Activated gamma-delta T cell treated with anti-CD3 and anti-CD28 coated beads, Interleukin-2, amount 50 U/mL, for 16 hours (primary cell): Measurements from ENCODE around the gene TDRD1.
"Not testable (repeated sequence)": the region's sequence is repeated elsewhere in the genome, so short reads cannot be mapped to it uniquely, and the experiment has no call there.

ENCODE experiments used
- DNase-seq: peaks from one replicate; pipeline ENCODE4 v3.0.0-alpha.2; 2020; ENCODE audit warnings: low read depth

Gene TDRD1, protein sequence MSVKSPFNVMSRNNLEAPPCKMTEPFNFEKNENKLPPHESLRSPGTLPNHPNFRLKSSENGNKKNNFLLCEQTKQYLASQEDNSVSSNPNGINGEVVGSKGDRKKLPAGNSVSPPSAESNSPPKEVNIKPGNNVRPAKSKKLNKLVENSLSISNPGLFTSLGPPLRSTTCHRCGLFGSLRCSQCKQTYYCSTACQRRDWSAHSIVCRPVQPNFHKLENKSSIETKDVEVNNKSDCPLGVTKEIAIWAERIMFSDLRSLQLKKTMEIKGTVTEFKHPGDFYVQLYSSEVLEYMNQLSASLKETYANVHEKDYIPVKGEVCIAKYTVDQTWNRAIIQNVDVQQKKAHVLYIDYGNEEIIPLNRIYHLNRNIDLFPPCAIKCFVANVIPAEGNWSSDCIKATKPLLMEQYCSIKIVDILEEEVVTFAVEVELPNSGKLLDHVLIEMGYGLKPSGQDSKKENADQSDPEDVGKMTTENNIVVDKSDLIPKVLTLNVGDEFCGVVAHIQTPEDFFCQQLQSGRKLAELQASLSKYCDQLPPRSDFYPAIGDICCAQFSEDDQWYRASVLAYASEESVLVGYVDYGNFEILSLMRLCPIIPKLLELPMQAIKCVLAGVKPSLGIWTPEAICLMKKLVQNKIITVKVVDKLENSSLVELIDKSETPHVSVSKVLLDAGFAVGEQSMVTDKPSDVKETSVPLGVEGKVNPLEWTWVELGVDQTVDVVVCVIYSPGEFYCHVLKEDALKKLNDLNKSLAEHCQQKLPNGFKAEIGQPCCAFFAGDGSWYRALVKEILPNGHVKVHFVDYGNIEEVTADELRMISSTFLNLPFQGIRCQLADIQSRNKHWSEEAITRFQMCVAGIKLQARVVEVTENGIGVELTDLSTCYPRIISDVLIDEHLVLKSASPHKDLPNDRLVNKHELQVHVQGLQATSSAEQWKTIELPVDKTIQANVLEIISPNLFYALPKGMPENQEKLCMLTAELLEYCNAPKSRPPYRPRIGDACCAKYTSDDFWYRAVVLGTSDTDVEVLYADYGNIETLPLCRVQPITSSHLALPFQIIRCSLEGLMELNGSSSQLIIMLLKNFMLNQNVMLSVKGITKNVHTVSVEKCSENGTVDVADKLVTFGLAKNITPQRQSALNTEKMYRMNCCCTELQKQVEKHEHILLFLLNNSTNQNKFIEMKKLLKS

DNA sequence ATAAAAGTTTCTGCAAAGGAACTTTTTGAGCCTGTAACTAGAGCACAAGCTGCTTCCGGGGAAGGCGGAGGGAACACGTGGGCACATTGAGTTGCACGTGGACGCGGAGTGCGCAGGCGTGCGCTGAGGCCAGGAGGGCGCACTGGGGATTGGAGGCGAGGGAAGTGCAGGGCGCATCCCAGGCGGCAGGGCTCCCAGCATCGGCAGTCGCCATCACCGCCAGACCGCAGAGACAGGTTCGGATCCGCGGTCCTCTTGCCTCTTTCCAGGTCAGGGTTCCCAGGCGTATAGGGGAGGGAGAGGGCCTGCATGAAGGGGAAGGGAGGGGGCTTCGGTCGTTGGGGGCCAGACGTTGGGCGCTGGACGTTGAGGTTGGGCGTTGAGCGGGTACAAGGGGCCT lies at the start of gene TDRD1:
Gene TDRD1 (plus strand): TSS at position 206 of the 400 bp plus-strand sequence. CDS start 8,479 bp downstream, outside the sequence.
- no peak for DNase-seq

DNA sequence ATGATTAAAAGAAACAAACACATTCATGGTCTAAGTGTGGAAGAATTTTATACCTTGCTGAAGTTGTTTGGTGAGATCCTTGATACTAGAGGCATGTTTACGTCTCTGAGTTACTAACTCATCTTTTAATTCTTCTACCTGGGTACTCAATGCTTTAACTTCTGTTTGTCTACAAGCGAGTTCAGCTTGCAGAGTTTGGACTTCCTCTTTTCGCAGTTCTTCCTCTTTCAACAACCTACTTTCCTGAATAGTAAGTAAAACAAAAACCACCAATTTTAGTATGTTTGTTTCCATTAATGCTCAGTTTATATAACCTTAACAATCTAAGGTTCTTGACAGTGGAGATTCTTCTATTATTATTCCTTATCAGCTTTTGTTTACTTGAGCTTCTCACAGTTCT lies 48.1 kb upstream of the TDRD1 start:
- no peak for DNase-seq

DNA sequence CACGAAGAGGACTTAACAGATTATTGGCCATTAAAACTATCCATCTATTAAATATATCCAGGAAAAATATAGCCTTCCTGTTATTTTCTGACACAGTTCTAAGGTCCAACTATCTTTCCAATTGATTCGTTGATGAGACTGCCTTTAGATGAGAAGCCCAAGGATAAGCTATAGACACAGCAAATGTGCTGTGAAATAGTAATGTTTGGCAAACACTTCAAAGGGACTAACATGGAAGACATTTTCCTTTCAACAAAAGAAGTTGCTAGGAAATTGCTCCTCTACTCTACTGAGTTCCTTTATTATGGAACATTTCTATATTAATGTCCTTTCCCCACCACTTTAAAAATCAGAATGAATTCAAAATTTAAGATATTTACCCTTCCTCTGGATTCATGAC lies 43.7 kb upstream of the TDRD1 start:
- DNase-seq: no peak

DNA sequence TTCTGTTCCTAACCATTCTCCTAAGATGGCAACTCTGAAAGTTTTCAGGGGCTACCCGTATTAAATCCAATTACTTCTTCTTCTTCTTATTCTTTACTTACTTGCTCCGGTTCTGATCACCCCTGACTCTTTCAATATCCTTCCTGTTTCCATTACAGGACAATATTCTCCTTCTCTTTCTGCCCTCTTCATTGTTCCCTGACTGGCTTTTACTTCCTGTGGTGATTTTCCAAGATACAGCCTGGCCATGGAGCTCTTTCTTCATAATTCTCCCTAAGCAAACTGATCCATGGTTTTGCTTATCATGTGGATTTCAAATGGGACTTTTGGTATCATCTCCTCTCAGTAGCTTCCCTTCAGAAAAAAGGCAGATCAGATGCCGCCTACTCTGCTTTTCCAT lies 40.6 kb upstream of the TDRD1 start:
- DNase-seq: no peak

DNA sequence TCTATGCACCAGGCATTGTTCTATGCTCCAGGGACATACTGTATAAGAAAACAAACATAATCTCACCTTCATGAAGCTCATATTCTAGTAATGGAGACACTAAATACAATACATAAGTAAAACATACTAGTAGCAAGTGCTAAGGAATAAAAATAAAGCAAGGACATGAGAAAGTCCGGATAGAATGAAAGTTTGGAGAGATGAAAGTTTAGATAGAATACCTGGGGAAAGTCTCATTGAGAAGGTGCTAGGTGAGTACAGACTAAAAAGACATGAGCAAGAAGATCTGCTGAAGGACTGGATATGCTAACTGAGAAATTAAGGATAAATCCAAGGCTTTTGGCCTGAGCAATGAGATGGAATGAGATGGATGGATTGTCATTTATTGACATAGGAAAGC lies 39.1 kb upstream of the TDRD1 start:
- no peak for DNase-seq

DNA sequence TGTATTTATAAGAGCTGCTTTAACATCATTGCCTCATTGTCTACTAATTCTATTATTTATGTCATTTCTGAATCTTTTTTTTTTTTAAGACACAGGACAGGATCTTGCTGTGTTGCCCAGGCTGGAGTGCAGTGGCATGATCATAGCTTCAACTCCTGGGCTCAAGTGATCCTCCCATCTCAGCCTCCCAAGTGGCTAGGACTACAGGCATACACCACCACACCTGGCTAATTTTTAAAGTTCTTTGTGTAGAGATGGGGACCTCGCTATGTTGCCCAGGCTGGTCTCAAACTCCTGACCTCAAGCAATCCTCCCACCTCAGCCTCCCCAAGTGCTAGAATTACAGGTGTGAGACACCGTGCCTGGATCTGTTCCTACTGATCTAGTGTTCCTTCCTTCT lies 38.3 kb upstream of the TDRD1 start:
- not testable (repeated sequence) for DNase-seq

DNA sequence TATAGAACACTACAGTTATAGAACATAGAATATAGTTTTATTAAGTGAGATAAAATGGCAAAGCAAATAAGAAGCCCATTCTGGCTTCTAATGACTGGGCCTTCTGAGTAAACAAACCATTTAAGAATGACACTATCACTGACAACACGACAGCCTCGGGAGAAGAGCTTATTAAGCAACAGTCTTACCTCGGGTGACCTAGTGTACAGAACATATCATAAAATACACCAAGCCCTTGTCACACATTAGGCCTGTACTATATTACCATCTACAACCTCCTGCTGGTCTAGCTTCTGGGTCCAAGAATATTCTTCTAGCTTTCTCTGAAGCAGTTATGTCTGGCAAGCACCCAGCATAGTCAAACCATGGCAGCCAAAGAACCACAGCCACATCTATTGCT lies 37.1 kb upstream of the TDRD1 start:
- DNase-seq: no peak

DNA sequence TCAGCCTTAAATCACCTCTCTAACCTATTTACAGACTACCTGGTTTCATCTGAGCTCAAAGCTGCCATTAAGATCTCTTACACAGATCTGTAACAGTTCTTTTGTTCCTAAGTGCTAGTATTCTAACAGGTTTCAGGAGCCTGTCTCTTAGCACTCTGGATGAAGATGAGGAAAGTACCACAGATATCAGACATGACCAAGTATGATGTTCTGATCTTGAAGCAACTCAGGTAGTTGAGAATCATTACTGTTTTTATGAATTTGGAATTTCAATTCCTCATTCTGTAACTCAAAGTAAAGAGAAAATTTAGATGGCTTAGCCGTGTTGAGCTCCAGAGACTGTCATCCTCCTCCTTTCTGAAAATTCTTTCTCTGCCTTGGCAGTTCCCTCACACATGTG lies 36.0 kb upstream of the TDRD1 start:
- DNase-seq: no peak

DNA sequence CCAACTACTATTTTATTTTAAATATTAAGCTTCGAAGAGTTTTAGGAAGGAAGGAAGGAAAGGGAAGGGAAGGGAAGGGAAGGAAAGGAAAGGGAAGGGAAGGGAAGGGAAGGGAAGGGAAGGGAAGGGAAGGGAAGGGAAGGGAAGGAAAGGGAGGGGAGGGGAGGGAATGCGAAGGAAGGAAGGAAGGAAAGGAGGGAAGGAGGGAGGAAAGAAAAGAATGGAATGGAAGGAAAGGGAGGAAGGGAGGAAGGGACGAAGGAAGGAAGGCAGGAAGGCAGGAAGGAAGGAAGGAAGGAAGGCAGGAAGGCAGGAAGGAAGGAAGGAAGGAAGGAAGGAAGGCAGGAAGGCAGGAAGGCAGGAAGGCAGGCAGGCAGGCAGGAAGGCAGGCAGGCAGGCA lies 29.7 kb upstream of the TDRD1 start:
- DNase-seq: not testable (repeated sequence)

DNA sequence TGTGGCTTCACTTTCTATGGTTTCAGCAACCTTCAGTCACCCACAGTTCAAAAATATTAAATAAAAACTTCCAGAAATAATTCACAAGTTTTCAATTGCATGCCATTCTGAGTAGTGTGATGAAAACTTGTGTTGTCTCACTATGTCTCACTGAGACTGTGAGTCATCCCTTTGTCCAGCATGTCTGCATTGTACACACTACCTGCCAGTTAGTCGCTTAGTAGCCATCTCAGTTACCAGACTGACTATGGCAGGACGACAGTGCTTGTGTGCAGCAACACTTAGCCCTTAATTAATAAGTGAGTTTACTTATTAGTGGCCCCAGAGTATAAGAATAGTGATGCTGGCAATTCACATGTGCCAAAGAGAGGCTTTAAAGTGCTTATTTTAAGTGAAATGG lies 27.7 kb upstream of the TDRD1 start:
- no peak for DNase-seq

DNA sequence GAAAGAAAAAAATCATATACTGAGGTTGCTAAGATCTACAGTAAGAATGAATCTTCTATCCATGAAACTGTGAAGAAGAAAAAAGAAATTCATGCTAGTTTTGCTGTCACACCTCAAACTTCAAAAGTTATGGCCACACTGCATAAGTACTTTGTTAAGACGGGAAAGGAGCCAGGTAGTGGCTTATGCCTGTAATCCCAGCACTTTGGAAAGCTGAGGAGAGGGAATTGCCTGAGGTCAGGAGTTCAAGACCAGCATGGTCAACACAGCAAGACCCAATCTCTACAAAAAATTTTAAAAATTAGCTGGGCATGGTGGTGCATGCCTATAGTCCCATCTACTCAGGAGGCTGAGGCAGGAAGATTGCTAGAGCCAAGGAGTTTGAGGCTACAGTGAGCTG lies 27.3 kb upstream of the TDRD1 start:
- no peak for DNase-seq

DNA sequence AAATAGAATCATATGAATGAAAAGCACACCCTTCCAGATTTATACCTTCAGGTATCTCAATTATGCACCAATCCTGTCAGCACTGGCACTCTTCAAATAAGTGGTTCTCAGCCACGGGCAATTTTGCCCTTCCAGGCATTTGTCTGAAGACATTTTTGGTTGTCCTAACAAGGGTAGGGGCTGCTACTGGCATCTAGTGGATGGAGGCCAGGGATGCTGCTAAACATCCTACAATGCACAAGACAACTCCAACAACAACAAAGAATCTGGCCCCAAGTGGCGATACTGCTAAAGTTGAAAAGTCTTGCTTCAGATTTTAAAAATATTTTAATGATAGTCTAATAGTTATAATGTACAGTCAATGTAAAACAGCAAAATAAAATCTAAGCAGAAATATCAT lies 21.2 kb upstream of the TDRD1 start:
- DNase-seq: no peak

DNA sequence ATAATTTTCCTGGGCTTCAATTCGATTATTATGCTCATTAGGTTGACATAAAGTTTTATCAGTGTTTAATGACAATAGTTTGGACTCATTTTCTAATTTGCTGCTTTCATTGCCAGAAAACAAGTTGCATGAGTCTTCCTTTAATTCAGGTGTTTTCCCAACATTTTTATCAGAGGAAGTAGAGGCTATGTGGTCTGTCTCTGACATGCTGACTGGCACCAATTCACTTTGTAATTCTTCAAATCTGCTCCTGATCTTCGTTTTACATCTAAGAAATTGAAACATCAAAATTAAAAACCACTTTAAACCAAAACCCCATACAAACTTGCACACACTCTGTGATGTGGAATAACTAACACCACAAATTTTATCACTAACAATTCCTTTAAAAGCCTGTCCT lies 16.1 kb upstream of the TDRD1 start:
- no peak for DNase-seq

DNA sequence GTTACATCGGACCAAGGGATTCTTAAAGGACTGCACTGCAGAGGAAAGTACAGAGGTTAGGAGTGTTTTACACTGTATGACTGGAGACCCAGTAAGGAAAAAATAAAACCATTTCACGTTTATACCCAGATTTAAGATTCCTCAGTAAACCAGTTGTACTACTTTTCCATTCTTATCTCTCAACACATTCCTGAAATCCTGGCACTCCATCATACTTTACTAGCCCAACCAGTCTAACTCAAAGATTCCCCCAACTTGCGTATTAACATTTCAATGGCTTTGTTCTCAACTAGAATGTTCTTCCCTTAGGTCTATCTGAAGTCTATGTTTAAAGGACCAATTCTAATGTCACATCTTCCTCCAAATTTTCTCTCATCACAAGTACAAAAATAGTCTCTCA lies 13.1 kb upstream of the TDRD1 start:
- DNase-seq: no peak

DNA sequence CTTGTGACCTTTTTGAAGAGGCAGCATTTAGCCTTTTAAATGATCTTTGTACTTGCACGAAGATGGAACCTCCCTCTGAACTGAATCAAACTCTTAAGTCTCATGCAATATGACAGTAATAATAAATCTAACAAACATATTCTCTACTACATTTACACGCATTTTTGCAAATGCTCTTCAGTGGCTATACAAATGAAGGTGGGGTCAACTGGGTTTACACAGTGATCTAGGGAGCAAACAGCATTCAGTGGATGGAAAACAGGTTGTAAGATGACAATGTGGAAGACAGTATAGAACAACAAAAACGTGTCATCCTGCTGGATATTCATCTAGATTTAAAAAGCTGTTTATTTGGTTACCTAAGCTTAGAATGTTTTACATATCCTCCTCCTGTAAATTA lies 12.7 kb upstream of the TDRD1 start:
- DNase-seq: no peak

DNA sequence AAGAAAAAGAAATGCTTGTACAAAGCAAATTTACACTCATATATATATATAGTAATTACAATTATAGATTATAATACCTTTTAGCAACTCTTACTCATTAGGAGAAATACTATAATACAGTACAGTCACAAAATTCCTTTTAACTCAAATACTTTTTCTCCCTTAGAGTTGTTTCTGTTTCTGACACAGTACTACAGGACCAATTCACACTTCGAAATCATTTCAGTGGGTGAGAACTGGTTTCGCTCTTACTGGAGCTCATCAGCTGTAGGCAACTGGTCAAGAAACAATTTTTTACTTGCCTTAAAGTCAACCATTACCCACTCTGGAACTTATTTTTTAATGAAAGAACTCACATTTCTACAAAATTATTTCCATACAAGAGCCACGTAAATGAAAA lies 11.2 kb upstream of the TDRD1 start:
- DNase-seq: no peak

DNA sequence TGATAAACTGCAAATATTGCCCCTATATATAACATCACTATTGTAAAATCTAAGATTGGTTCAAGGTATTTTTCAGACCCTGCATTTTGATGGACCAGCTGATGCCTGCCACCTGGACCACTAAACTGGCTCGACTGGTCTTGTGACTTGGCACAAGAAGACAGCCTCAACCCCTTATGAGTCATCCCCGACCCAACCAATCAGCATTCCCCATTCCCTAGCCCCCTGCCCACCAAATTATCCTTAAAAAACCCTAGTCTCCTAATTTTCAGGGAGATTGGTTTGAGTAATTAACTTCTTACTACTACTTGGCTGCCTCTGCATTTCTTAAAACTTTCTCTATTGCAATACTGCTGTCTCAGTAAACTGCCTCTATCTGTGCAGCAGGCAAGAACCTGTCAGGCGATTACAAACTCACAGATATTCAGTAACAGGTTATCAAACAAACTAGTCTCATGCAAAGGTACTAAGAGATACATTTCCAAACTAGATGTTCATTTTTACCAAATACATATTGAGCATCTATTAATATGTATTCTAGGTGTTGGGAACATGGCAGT lies 10.6 kb upstream of the TDRD1 start:
- no peak for DNase-seq

DNA sequence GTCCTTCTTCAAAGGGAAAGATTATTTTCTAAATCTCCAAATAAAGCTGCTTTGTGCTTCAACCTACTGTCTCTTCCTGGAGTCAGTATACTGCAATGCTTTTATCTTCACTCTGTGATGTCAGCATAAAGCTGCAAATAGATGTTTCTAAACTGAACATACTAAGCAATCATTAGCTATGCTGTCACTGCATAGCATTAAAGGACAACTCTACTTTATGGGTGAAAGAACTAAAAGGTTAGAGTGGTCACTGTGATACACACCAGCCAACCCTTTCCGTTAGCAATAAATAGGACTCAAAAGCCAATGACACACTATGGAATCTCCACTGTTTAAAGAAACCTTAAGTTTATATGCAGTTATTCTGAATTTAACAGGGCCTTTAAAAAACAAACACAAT lies 6.9 kb upstream of the TDRD1 start:
- DNase-seq: no peak

DNA sequence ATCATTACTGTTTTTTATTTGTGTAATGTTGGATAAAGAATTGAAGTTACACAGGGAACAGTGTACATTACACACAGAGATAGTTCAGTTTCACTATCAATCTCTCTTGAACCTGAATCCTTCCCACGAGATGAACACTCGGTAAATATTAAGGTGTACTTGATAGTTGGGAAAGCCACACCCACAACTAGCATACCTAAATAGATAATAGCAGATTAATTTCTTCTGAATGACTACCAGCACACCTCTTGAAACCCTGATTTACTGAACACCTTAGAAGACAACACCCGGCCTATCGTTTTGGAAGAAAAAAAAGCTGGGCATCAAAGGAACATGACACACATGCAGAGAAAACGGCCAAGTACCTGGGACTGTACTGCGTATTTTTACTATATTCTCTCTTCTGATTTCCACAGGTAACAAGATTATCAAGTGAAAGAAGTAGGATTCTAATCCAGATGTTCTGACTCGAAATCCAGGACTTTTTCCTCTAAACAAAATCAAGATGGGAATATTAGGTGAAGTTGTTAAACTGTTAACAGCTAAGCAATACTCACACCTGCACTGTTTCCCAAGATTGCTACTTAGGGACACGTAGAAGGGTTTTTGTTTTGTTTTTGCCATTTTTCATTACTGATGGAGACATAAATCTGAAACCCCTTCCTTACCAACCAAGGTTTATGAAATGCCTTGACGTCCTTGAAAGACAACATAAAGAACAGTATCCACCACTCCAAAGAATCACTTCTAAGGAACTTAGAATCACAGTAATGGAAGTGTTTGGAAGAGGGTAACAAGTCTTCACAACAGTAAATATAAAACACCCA lies 6.2 kb upstream of the TDRD1 start:
- no peak for DNase-seq

DNA sequence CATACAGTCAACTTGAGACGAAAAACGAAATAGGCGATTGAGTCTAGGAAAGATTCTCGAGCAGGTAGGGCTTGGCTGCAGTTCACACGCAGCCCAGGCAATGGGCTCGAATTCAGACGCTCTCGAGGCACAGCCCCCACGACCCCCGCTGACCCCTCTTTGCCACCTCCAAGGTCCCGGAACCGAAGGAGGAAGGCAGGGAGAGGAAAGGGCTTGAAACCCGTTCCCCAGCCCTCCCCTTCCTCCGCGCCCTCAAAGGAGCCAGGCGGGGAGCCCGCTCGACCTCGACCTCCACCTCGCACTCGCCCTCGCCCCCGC lies 5.6 kb upstream of the TDRD1 start:
- no peak for DNase-seq

DNA sequence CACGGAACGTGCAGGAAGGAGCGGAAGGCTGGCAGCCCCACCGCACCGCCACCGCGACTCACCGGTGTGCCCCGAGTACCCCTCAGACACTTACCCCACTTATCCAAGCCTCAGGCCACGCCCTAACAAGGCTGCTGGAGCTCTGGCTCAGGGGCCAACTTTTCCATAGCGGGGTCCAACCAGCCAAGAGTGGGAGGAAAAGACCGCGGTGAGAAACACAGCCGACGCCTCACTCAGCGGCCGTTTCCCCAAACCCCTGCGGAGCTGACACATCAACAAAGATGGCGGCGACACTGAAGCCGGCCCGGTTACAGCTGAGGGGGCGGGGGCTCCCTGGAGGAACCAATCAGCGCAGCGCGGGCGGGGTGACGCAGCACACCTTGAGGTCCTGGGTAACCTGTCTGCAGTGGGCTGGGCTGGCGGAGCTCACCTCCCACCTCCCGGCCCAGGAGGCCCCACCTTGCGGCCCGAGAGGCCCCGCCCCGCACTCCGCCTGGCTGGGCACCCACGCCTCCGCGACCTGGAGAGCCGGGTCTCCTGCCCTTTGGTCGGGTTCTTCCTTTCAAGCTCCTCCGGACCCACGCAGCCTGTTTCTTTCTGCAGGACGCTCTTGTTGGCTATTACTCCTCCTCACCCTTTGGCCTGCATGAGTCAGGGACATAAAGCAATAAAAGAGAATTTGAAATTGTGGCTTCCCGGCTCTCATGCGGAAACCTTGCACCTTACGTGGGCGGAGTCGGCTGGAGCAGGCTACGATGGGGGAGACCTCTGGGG lies 5.0 kb upstream of the TDRD1 start, which contains the start of gene CCDC186:
Gene CCDC186 (minus strand): TSS at position 283 of the 774 bp plus-strand sequence. CDS start 10,935 bp downstream, outside the sequence.
- DNase-seq: peak; percentile 96
